Activated B cell treated with CpG ODN at 0.5 μM for 24 hours (primary cell): ENCODE data around the gene RNF208. TPM values are rescaled to one million over a fixed set of nuclear protein-coding genes. Genes with fewer than 3 reads are reported as not detected.

Experiments used
- ATAC-seq: fragments of 200-7000 bp; cut with Tn5 transposase; one replicate; pipeline ENCODE4 v1.10.0; 2021; ENCODE audit warnings: low read depth, mild to moderate bottlenecking, moderate library complexity
- CTCF ChIA-PET: fragments of 350-600 bp; sonication (Branson Sonifier 250); formaldehyde crosslinking; loops from one replicate; lab custom pipeline; 2021; ENCODE audit warnings: antibody characterized with exemption; lab: Charles Lee
- POLR2A ChIA-PET: fragments of 350-600 bp; sonication (Branson Sonifier 250); formaldehyde crosslinking; loops from one replicate; lab custom pipeline; 2021; ENCODE audit warnings: antibody characterized with exemption; lab: Charles Lee
- DNase-seq: peaks from one replicate; pipeline ENCODE4 v3.0.0; 2022
- H3K27ac Mint-ChIP-seq: one replicate; pipeline ENCODE4 v1.8.0; 2020; ENCODE audit warnings: mixed read lengths
- H3K27me3 Mint-ChIP-seq: one replicate; pipeline ENCODE4 v1.8.0; 2021; ENCODE audit warnings: mixed read lengths
- H3K36me3 Mint-ChIP-seq: one replicate; pipeline ENCODE4 v1.8.0; 2021; ENCODE audit warnings: low read depth, mixed read lengths
- H3K4me1 Mint-ChIP-seq: one replicate; pipeline ENCODE4 v1.8.0; 2021; ENCODE audit warnings: mixed read lengths
- H3K4me3 Mint-ChIP-seq: one replicate; pipeline ENCODE4 v1.8.0; 2020; ENCODE audit warnings: mild to moderate bottlenecking, mixed read lengths
- H3K9me3 Mint-ChIP-seq: one replicate; pipeline ENCODE4 v1.8.0; 2020; ENCODE audit warnings: mixed read lengths
- intact Hi-C: fragments of 100-400 bp; cut with micrococcal nuclease; formaldehyde crosslinking; loops from one replicate; pipeline ENCODE4 v1.15.1; 2024
- total RNA-seq: library from RNA; stranded (reverse); gene quantifications from 2 replicates; pipeline ENCODE4 v1.2.3, GENCODE V29; 2022
- TF ChIP-seq, protein P1 (sequence below): fragments of 200-600 bp; IDR thresholded peaks from one replicate; pipeline ENCODE4 v1.8.0; 2022; ENCODE audit warnings: antibody characterized with exemption, mild to moderate bottlenecking

RNF208 gene
- total RNA-seq, 1 donor from 2014 or later = 1.1 TPM

DNA sequence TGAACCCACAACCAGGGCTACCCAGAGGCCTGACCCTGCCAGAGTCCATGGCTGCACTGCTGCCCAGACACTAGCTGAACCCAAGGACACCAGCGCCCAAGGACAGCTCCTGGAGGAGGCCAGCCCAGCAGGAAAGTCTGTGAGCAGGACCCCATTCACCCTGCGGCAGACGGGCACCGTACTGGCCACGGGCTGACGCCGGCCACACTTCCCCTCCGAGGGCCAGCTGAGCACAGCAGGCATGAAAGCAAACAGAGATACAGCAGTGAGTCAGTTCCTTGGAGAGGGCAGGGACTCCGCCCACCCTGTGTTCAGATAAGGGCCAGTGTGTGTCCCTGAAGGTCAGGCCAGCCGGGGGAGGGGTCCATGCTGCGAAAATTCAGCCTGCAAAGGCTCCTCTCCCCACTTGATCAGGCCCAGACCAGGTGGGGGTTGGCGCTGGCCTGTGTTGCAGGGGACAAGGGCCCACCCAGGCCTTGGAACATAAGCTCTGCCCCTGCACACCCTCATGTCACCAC, 3.2 kb downstream of the RNF208 start:
- intact Hi-C loops = no loop called here

DNA sequence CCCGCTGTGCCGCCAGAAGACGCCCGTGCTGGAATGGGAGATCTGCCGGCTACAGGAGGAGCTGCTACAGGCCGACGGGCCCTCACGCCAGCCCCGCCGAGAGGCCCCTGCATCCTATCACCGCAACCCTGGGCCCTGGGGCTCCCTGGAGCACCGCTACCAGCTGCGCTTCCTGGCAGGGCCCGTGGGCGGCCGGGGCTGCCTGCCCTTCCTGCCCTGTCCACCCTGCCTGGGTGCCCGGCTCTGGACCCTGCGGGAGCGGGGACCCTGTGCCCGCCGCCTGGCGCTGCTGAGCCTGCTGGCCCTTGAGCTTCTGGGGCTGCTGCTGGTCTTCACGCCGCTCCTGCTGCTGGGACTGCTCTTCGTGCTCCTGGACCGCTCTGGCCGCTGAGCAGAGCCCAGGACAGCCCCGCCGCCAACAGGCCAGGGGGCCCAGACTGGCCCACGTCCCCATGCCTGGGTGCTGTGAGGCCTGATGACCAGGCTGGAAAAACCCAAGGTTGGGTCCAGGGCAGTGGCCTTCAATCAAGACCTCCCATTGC, 3.8 kb downstream of the RNF208 start:
- H3K36me3 Mint-ChIP-seq = peaks cover 4% of the 10 kb centered on the region
- TF ChIP-seq, protein P1, sequence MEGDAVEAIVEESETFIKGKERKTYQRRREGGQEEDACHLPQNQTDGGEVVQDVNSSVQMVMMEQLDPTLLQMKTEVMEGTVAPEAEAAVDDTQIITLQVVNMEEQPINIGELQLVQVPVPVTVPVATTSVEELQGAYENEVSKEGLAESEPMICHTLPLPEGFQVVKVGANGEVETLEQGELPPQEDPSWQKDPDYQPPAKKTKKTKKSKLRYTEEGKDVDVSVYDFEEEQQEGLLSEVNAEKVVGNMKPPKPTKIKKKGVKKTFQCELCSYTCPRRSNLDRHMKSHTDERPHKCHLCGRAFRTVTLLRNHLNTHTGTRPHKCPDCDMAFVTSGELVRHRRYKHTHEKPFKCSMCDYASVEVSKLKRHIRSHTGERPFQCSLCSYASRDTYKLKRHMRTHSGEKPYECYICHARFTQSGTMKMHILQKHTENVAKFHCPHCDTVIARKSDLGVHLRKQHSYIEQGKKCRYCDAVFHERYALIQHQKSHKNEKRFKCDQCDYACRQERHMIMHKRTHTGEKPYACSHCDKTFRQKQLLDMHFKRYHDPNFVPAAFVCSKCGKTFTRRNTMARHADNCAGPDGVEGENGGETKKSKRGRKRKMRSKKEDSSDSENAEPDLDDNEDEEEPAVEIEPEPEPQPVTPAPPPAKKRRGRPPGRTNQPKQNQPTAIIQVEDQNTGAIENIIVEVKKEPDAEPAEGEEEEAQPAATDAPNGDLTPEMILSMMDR = no peak
- H3K4me3 Mint-ChIP-seq = no peak overlapping the region
- H3K27ac Mint-ChIP-seq = no peak overlapping the region
- no peaks in the 10 kb centered on the region for H3K9me3 Mint-ChIP-seq
- ChIA-PET POLR2A (no interaction called here), CTCF (no interaction called here)
- H3K27me3 Mint-ChIP-seq = no peaks in the 10 kb centered on the region
- DNase-seq (no peak), ATAC-seq (no peak)
- intact Hi-C loops = no loop called here
- H3K4me1 Mint-ChIP-seq = peaks cover 7% of the 10 kb centered on the region

More for the DNA sequence above, 3.2 kb downstream of the RNF208 start:
- no peak overlapping the region for H3K4me3 Mint-ChIP-seq
- peaks cover 7% of the 10 kb centered on the region for H3K4me1 Mint-ChIP-seq
- no peaks in the 10 kb centered on the region for H3K27me3 Mint-ChIP-seq
- ChIA-PET CTCF (no interaction called here), POLR2A (interaction anchor here (0.6 to 1.6 kb wide), 6 partner anchors 18 to 444 kb away, joined by 3 to 13 read pairs (median 4); partner anchors contain the start of gene TPRN)
- H3K9me3 Mint-ChIP-seq = no peaks in the 10 kb centered on the region
- H3K36me3 Mint-ChIP-seq = peaks cover 4% of the 10 kb centered on the region
- DNase-seq = no peak
- TF ChIP-seq, protein P1 = no peak
- ATAC-seq = no peak
- no peak overlapping the region for H3K27ac Mint-ChIP-seq

DNA sequence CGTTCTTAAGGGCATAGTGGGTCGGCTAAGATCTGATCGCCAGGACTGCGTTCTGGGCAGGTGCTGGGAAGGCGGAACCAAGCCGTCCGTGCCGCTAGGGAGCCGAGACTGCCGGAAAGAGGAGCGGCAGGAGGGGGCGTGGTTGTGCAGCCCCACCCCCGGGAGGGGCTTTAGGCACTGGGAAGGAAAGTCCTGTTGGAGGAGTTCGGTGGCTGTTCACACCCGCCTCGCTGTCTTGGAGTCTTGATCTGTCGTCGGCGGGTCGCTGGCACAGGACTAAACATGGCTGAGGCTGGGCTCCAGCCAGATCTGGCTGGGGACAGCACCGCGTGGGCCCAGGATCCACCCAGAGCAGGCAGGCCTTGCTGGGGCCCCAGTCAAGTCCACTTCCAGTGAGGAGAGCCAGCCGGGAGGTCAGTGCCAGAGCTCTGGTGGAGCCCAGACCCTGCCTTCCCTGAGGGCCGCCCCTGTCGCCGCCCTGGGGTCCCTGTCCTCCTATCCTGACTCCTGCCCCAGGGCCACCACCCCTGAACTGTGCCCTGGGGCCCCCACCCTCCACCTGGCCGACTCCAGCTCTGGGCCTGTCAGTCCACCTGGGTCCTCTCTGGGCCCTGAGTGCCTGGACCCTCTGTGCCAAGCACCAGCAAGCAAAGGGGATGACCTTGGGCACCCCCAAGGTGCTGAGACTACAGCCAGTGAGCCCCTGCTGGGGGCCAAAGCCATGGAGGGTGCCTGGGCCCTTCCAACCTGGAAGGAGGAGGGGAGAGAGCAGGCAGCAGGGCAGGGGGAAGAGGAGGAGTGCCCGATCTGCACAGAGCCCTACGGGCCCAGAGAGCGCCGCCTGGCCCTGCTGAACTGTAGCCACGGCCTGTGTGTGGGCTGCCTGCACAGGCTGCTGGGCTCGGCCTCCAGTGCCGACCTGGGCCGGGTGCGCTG, 4.5 kb downstream of the RNF208 start:
- TF ChIP-seq, protein P1 = no peak
- H3K4me1 Mint-ChIP-seq = peaks cover 2% of the 10 kb centered on the region
- H3K36me3 Mint-ChIP-seq = peaks cover 6% of the 10 kb centered on the region
- no peaks in the 10 kb centered on the region for H3K27me3 Mint-ChIP-seq
- DNase-seq (no peak), ATAC-seq (no peak)
- H3K27ac Mint-ChIP-seq = no peak overlapping the region
- H3K9me3 Mint-ChIP-seq = no peaks in the 10 kb centered on the region
- CTCF ChIA-PET = no interaction called here
- POLR2A ChIA-PET = interaction anchor here (1.0 to 2.1 kb wide), 2 partner anchors 11 to 17 kb away, joined by 3 to 7 read pairs; partner anchors contain the start of gene TPRN
- no peak overlapping the region for H3K4me3 Mint-ChIP-seq
- intact Hi-C loops = no loop called here

DNA sequence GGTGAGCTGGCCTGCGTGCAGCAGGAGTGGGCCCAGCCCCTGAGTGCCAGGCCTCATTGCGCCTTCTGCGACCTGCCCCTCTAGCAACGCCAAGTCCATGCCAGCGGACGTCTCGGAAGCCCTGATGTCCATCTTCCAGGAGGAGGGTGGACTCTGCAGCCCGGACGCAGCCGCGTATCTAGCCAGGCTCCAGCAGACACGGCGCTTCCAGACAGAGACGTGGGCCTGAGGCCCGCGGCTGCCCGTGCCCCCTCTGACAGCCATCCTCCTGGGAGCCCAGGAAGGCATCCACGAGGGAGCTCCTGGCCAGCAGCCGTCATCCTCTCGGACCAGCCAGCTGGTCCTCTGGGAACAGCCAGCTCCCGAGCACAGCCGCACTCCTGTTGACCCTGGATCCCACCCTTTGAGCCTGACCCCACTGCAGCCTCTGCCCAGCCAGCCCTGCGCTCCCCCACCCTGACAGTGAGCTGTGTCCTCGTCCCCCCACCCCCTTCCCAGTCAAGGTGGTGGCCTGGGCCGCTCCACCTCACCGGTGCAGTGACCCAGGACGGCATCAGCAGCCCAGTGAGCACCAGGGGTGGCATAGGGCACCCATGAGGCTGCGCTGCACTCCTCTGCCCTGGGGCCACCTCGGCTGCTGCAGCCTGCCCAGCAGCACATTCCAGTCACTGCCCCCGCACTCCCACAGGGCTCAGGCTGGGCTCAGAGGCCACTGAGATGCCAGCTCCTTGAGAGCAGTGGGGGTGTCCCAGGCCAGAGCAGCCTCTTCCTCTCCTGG, 5.7 kb downstream of the RNF208 start:
- no peaks in the 10 kb centered on the region for H3K27me3 Mint-ChIP-seq
- H3K9me3 Mint-ChIP-seq = no peaks in the 10 kb centered on the region
- no peak overlapping the region for H3K4me3 Mint-ChIP-seq
- CTCF ChIA-PET = no interaction called here
- H3K36me3 Mint-ChIP-seq = peaks cover 6% of the 10 kb centered on the region
- no peak for DNase-seq
- no peak overlapping the region for H3K27ac Mint-ChIP-seq
- peaks cover 2% of the 10 kb centered on the region for H3K4me1 Mint-ChIP-seq
- intact Hi-C loops = no loop called here
- POLR2A ChIA-PET = interaction anchor here (0.5 to 2.1 kb wide), 3 partner anchors 10 to 65 kb away, joined by 3 to 7 read pairs (median 3); partner anchors contain the start of gene TPRN
- TF ChIP-seq, protein P1 = no peak
- no peak for ATAC-seq
